ENCODE data around the gene LIN7C. TPM values are rescaled to one million over a fixed set of nuclear protein-coding genes. Genes with fewer than 3 reads are reported as not detected.

The LIN7C gene
- polyA plus RNA-seq, 3 donors = 7.3 to 24.0 (median 18.9) TPM

GRCh38 chr11:27447288-27448183 lies 59.0 kb downstream of the LIN7C start:
- Mint-ChIP-seq H3K36me3 (no peaks in the 10 kb centered on the region), H3K9me3 (no peaks in the 10 kb centered on the region), H3K27me3 (ENCODE audit: low read depth in 3 of 3) (no peaks in the 10 kb centered on the region), H3K4me1 (no peaks in the 10 kb centered on the region), H3K4me3 (no peak overlapping the region), H3K27ac (no peak overlapping the region)
- no CpG with 5 or more reads among the region's 5 CpGs for WGBS (ENCODE audit: insufficient coverage)
- TF ChIP-seq, protein P1, sequence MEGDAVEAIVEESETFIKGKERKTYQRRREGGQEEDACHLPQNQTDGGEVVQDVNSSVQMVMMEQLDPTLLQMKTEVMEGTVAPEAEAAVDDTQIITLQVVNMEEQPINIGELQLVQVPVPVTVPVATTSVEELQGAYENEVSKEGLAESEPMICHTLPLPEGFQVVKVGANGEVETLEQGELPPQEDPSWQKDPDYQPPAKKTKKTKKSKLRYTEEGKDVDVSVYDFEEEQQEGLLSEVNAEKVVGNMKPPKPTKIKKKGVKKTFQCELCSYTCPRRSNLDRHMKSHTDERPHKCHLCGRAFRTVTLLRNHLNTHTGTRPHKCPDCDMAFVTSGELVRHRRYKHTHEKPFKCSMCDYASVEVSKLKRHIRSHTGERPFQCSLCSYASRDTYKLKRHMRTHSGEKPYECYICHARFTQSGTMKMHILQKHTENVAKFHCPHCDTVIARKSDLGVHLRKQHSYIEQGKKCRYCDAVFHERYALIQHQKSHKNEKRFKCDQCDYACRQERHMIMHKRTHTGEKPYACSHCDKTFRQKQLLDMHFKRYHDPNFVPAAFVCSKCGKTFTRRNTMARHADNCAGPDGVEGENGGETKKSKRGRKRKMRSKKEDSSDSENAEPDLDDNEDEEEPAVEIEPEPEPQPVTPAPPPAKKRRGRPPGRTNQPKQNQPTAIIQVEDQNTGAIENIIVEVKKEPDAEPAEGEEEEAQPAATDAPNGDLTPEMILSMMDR (IDR thresholded peaks at IDR 0.05) = no peak
- Histone ChIP-seq H3K79me2 (ENCODE audit: insufficient read depth, low read length) (no peaks in the 10 kb centered on the region), H3K36me3 (replicated peaks in 1 of 2; ENCODE audit: control insufficient read depth in 1 of 2, insufficient read depth in 2 of 2, low read length in 2 of 2) (no peaks in the 10 kb centered on the region), H3K9ac (ENCODE audit: insufficient read depth, low read length, poor library complexity, severe bottlenecking) (no peak overlapping the region), H3K27ac (ENCODE audit: low read depth in 1 of 2, low read length in 2 of 2) (no peak overlapping the region), H3K27me3 (ENCODE audit: control insufficient read depth in 2 of 2, insufficient read depth in 2 of 2, low read length in 2 of 2) (no peaks in the 10 kb centered on the region), H2AFZ (ENCODE audit: insufficient read depth, low read depth, low read length, poor library complexity, severe bottlenecking) (no peak overlapping the region), H3K9me3 (replicated peaks in 1 of 2; ENCODE audit: control insufficient read depth in 1 of 2, insufficient read depth in 1 of 2, low read length in 2 of 2) (no peaks in the 10 kb centered on the region), H3K4me1 (ENCODE audit: control insufficient read depth in 1 of 2, insufficient read depth in 2 of 2, low read length in 2 of 2) (no peaks in the 10 kb centered on the region), H3K4me2 (replicated peaks; ENCODE audit: extremely low read depth, low read length, poor library complexity, severe bottlenecking) (no peak overlapping the region), H4K20me1 (ENCODE audit: insufficient read depth, low read length) (no peaks in the 10 kb centered on the region), H3K4me3 (replicated peaks in 1 of 3; ENCODE audit: low read depth in 2 of 3, low read length in 3 of 3) (no peak overlapping the region)
- no peak for DNase-seq
- intact Hi-C loops (cut with micrococcal nuclease) = no loop called here

GRCh38 chr11:27445625-27446024 lies 60.9 kb downstream of the LIN7C start:
- WGBS (ENCODE audit: insufficient coverage) = 87% methylated on average over 2 of the region's 4 CpGs
- H3K4me3 ChIP-seq (replicated peaks in 1 of 3; ENCODE audit: low read depth in 2 of 3, low read length in 3 of 3) = no peak overlapping the region
- H3K36me3 ChIP-seq (replicated peaks in 1 of 2; ENCODE audit: control insufficient read depth in 1 of 2, insufficient read depth in 2 of 2, low read length in 2 of 2) = no peaks in the 10 kb centered on the region
- H3K4me2 ChIP-seq (replicated peaks; ENCODE audit: extremely low read depth, low read length, poor library complexity, severe bottlenecking) = no peak overlapping the region
- H4K20me1 ChIP-seq (ENCODE audit: insufficient read depth, low read length) = no peaks in the 10 kb centered on the region
- H3K27ac Mint-ChIP-seq = no peak overlapping the region
- no peak overlapping the region for H3K4me3 Mint-ChIP-seq
- H3K4me1 Mint-ChIP-seq = no peaks in the 10 kb centered on the region
- DNase-seq = no peak
- intact Hi-C loops (cut with micrococcal nuclease) = no loop called here
- no peaks in the 10 kb centered on the region for H3K9me3 ChIP-seq (replicated peaks in 1 of 2; ENCODE audit: control insufficient read depth in 1 of 2, insufficient read depth in 1 of 2, low read length in 2 of 2)
- no peaks in the 10 kb centered on the region for H3K36me3 Mint-ChIP-seq
- no peaks in the 10 kb centered on the region for H3K79me2 ChIP-seq (ENCODE audit: insufficient read depth, low read length)
- no peaks in the 10 kb centered on the region for H3K9me3 Mint-ChIP-seq
- no peaks in the 10 kb centered on the region for H3K27me3 Mint-ChIP-seq (ENCODE audit: low read depth in 3 of 3)
- TF ChIP-seq, protein P1 (IDR thresholded peaks at IDR 0.05) = no peak
- no peak overlapping the region for H2AFZ ChIP-seq (ENCODE audit: insufficient read depth, low read depth, low read length, poor library complexity, severe bottlenecking)
- H3K4me1 ChIP-seq (ENCODE audit: control insufficient read depth in 1 of 2, insufficient read depth in 2 of 2, low read length in 2 of 2) = no peaks in the 10 kb centered on the region
- no peaks in the 10 kb centered on the region for H3K27me3 ChIP-seq (ENCODE audit: control insufficient read depth in 2 of 2, insufficient read depth in 2 of 2, low read length in 2 of 2)
- H3K27ac ChIP-seq (ENCODE audit: low read depth in 1 of 2, low read length in 2 of 2) = no peak overlapping the region
- no peak overlapping the region for H3K9ac ChIP-seq (ENCODE audit: insufficient read depth, low read length, poor library complexity, severe bottlenecking)
